Common myeloid progenitor, CD34-positive (primary cell): Measurements from ENCODE around the gene XKR3.

Experiments
- CTCF ChIA-PET: fragments of 350-600 bp; sonication (Branson Sonifier 250); formaldehyde crosslinking; loops from one replicate; lab custom pipeline; 2021; ENCODE audit warnings: antibody characterized with exemption; lab: Charles Lee
- POLR2A ChIA-PET: fragments of 350-600 bp; sonication (Branson Sonifier 250); formaldehyde crosslinking; loops from one replicate; lab custom pipeline; 2021; ENCODE audit warnings: antibody characterized with exemption; lab: Charles Lee
- DNase-seq, 3 donors: peaks; one replicate each; pipeline versions ENCODE4 v3.0.0 to v3.0.0-alpha.2; 2013
- H3K27ac ChIP-seq, 2 experiments: 1 replicate in 1 of 2; 2 replicates in 1 of 2; pipeline ENCODE4 v1.7.0; 2013; ENCODE audit warnings: inconsistent platforms in 2 of 2, low read length in 2 of 2, mild to moderate bottlenecking in 2 of 2, low read depth in 1 of 2, moderate library complexity in 1 of 2; ENCODE audit not compliant: severe bottlenecking in 2 of 2, insufficient read depth in 1 of 2, poor library complexity in 1 of 2
- H3K27me3 ChIP-seq, 5 experiments: replicated peaks in 2 of 5; 1 replicate in 3 of 5; 2 replicates in 2 of 5; pipeline versions ENCODE4 v1.6.1 to v1.7.0; 2013; ENCODE audit warnings: low read length in 4 of 5, mild to moderate bottlenecking in 2 of 5, moderate library complexity in 2 of 5, inconsistent platforms in 1 of 5; ENCODE audit not compliant: insufficient read depth in 5 of 5, control insufficient read depth in 4 of 5
- H3K36me3 ChIP-seq, 4 experiments: 1 replicate in 2 of 4; 2 replicates in 2 of 4; pipeline versions ENCODE4 v1.6.1 to v1.7.0; 2013; ENCODE audit warnings: low read length in 3 of 4, control low read depth in 1 of 4, mild to moderate bottlenecking in 1 of 4; ENCODE audit not compliant: control insufficient read depth in 4 of 4, insufficient read depth in 4 of 4
- H3K4me1 ChIP-seq, 4 experiments: 1 replicate in 3 of 4; 2 replicates in 1 of 4; pipeline versions ENCODE4 v1.6.1 to v1.7.1; 2013; ENCODE audit warnings: low read length in 3 of 4, mild to moderate bottlenecking in 3 of 4, control low read depth in 1 of 4, inconsistent platforms in 1 of 4, moderate library complexity in 1 of 4; ENCODE audit not compliant: control insufficient read depth in 4 of 4, insufficient read depth in 4 of 4; ENCODE audit errors: control extremely low read depth in 1 of 4
- H3K4me3 ChIP-seq, 7 experiments: 1 replicate in 4 of 7; 2 replicates in 3 of 7; pipeline versions ENCODE4 v1.5.1 to v1.7.0; 2013; ENCODE audit warnings: mild to moderate bottlenecking in 7 of 7, low read length in 6 of 7, moderate library complexity in 6 of 7, inconsistent platforms in 2 of 7, low read depth in 2 of 7, control low read depth in 1 of 7; ENCODE audit not compliant: insufficient read depth in 4 of 7, control insufficient read depth in 1 of 7; ENCODE audit errors: extremely low read depth in 1 of 7
- H3K9me3 ChIP-seq, 5 experiments: 1 replicate in 4 of 5; 2 replicates in 1 of 5; pipeline versions ENCODE4 v1.6.1 to v1.7.1; 2013; ENCODE audit warnings: low read length in 4 of 5, mild to moderate bottlenecking in 2 of 5, inconsistent platforms in 1 of 5, low read depth in 1 of 5, moderate library complexity in 1 of 5; ENCODE audit not compliant: control insufficient read depth in 4 of 5, insufficient read depth in 2 of 5; ENCODE audit errors: control extremely low read depth in 1 of 5
- WGBS: methylation state at CpG from one replicate; pipeline ENCODE4 v1.1.5; 2013; ENCODE audit not compliant: insufficient coverage; 5-methylcytosine and 5-hydroxymethylcytosine counted together

Gene XKR3

DNA sequence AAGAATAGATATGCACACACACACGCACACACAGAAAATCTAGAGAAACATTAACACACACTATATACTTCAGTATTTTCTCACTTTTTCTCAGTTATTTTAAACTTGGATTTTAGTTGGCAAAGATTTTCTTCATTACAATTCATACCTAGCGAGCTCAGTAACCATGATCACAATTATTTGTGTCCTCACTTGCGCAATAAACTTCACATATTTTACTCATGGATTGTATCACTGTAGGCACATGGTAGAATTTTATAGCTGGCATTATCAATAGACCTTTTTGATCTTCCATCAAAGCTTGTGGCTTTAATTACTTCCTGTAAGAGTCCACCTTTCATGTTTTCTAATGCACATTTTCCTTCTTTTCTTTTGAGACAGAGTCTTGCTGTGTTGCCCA, 4.8 kb upstream of the XKR3 start:
- Histone ChIP-seq H3K4me1 (peaks cover 3 to 22% (median 16%) of the 10 kb centered on the region in 4 experiments), H3K9me3 (no peaks in the 10 kb centered on the region), H3K36me3 (no peaks in the 10 kb centered on the region), H3K27me3 (no peaks in the 10 kb centered on the region), H3K27ac (no peak overlapping the region), H3K4me3 (no peak overlapping the region)
- ChIA-PET CTCF (no interaction called here), POLR2A (no interaction called here)
- DNase-seq = no peak
- WGBS = 93% methylated on average over 2 of the region's 3 CpGs

- ChIA-PET POLR2A (no interaction called here), CTCF (no interaction called here)
- Histone ChIP-seq H3K36me3 (no peaks in the 10 kb centered on the region), H3K27ac (no peak overlapping the region), H3K4me3 (no peak overlapping the region), H3K27me3 (no peaks in the 10 kb centered on the region), H3K9me3 (no peaks in the 10 kb centered on the region), H3K4me1 (peaks cover 7 to 33% (median 20%) of the 10 kb centered on the region in 4 experiments)
- whole genome bisulfite sequencing = 95% methylated on average over 3 of the region's 4 CpGs
- no peak for DNase-seq
Measured at GRCh38 chr22:16828876-16829275, 3.7 kb upstream of the XKR3 start.

DNA sequence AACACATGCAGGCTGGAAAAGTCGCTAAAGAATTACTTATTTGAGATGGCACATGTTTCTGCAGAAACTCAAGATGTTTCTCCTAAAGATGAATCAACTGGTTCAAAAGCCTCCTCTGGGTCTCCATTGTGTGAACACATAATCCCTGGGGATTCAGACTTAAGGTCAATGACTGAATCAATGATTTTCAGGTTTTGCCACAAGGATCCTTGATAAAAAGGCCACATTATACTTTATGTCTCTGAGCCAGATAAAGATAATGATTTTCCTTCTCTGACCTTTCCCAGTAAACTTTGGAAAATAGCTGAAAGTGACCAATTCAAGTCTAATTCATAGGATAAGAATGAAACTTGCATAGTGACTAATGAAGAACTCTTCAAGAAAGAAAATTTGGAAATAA, 2.3 kb upstream of the XKR3 start:
- WGBS = 100% methylated on average over 1 of the region's 1 CpG
- CTCF ChIA-PET = no interaction called here

GRCh38 chr22:16819249-16819648, 6.0 kb downstream of the XKR3 start:
- Histone ChIP-seq H3K4me1 (peaks cover 0 to 16% (median under 1%) of the 10 kb centered on the region in 4 experiments), H3K4me3 (no peak overlapping the region), H3K9me3 (peaks cover 0 to 7% (median 0%) of the 10 kb centered on the region in 5 experiments), H3K36me3 (no peaks in the 10 kb centered on the region), H3K27ac (no peak overlapping the region), H3K27me3 (no peaks in the 10 kb centered on the region)
- CTCF ChIA-PET = no interaction called here
- no peak for DNase-seq
- POLR2A ChIA-PET = no interaction called here

More for the DNA sequence above, 2.3 kb upstream of the XKR3 start:
- Histone ChIP-seq H3K4me3 (no peak overlapping the region), H3K9me3 (peaks cover 0 to under 1% (median 0%) of the 10 kb centered on the region in 5 experiments), H3K27me3 (no peaks in the 10 kb centered on the region), H3K4me1 (peaks cover 7 to 28% (median 15%) of the 10 kb centered on the region in 4 experiments), H3K27ac (no peak overlapping the region), H3K36me3 (no peaks in the 10 kb centered on the region)
- POLR2A ChIA-PET = no interaction called here
- no peak for DNase-seq

DNA sequence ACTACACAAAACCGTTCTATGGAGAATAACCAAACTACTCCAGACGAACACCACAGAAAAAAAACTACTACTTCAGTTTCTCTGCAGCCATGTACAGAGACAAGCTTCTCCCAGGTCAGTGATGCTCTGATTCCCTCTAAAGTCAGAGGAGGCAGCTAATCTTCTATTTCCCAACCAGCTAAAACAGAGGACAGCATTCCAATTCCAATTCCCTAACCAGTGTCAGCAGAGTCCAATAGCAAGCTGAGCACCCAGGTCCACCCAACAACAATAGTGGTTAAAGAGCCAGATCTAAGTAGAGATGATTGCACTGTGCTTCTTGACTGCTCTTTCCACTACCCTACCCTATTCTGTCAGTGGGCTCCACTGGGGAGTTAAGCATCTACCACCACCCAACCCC, 6.7 kb downstream of the XKR3 start:
- H3K4me3 ChIP-seq = no peak overlapping the region
- no peak for DNase-seq
- no peaks in the 10 kb centered on the region for H3K36me3 ChIP-seq
- 100% methylated on average over 1 of the region's 2 CpGs for WGBS
- H3K27ac ChIP-seq = no peak overlapping the region
- peaks cover 0 to 10% (median 0%) of the 10 kb centered on the region in 4 experiments for H3K4me1 ChIP-seq
- CTCF ChIA-PET = no interaction called here
- H3K9me3 ChIP-seq = peaks cover 0 to 7% (median 1%) of the 10 kb centered on the region in 5 experiments
- POLR2A ChIA-PET = no interaction called here
- no peaks in the 10 kb centered on the region for H3K27me3 ChIP-seq

DNA sequence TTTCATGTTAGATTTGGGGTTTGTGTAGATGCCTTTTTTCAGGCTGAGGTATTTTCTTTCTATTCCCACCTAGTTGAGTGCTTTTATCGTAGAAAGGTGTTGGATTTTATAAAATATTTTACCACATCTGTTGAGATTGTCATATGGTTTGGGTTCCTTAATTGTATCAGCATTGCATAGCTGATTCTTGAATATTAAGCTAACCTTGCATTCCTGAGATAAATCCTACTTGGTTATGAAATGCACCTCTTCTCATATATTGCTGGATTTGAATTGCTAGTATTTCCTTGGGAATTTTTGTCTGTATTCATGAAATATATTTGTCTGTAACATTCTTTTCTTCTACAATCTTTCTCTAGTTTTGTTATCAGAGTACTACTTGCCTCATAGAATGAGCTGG, 10.1 kb downstream of the XKR3 start:
- H3K27me3 ChIP-seq = no peaks in the 10 kb centered on the region
- no peak overlapping the region for H3K4me3 ChIP-seq
- peaks cover 0 to 5% (median 1%) of the 10 kb centered on the region in 5 experiments for H3K9me3 ChIP-seq
- peaks cover 0 to 25% (median 4%) of the 10 kb centered on the region in 4 experiments for H3K4me1 ChIP-seq
- no peaks in the 10 kb centered on the region for H3K36me3 ChIP-seq
- POLR2A ChIA-PET = no interaction called here
- DNase-seq = no peak
- CTCF ChIA-PET = no interaction called here
- H3K27ac ChIP-seq = no peak overlapping the region
- no CpG with 5 or more reads among the region's 1 CpG for WGBS

GRCh38 chr22:16810188-16810802, 14.9 kb downstream of the XKR3 start:
- no peaks in the 10 kb centered on the region for H3K36me3 ChIP-seq
- no peak overlapping the region for H3K27ac ChIP-seq
- no peak overlapping the region for H3K4me3 ChIP-seq
- POLR2A ChIA-PET = no interaction called here
- H3K4me1 ChIP-seq = peaks cover 0 to 35% (median 4%) of the 10 kb centered on the region in 4 experiments
- CTCF ChIA-PET = no interaction called here
- H3K27me3 ChIP-seq = no peaks in the 10 kb centered on the region
- no peak for DNase-seq
- H3K9me3 ChIP-seq = peaks cover 0 to 5% (median 1%) of the 10 kb centered on the region in 5 experiments
- 100% methylated on average over 2 of the region's 4 CpGs for WGBS
